ENCODE data around the gene DHRS11. TPM values are rescaled to one million over a fixed set of nuclear protein-coding genes. Genes with fewer than 3 reads are reported as not detected.

Gene DHRS11
- polyA plus RNA-seq, 1 of the 3 experiments (the other 2 are of a cell fraction): 31.6 TPM

GRCh38 chr17:36547776-36548175, 43.9 kb upstream of the DHRS11 start:
- Histone ChIP-seq H3K9me2 (no peaks in the 10 kb centered on the region), H4K20me1 (ENCODE audit: insufficient read depth) (peaks cover 69% of the 10 kb centered on the region), H3K9me3 (no peaks in the 10 kb centered on the region), H3K36me3 (replicated peaks in 1 of 2; ENCODE audit: control insufficient read depth in 1 of 2, insufficient read depth in 2 of 2, low read length in 1 of 2) (peaks cover 11 to 28% of the 10 kb centered on the region in 2 experiments), H3K27ac (ENCODE audit: low read depth in 2 of 2, low read length in 1 of 2) (0 out of 4 replicates have a peak overlapping the region, but pooled peaks of 1 of the 2 experiments have one; percentile 72), H3K27me3 (ENCODE audit: insufficient read depth) (no peaks in the 10 kb centered on the region), H3K4me2 (peak overlapping the region; percentile 97), H3K4me3 (ENCODE audit: low read depth in 2 of 2, low read length in 1 of 2) (peak overlapping the region in 1 of 2 experiments; percentile 79; a peak in 1 of 4 replicates), H2AFZ (ENCODE audit: low read depth) (no peak overlapping the region), H3K9ac (peak overlapping the region; percentile 88; the same call in 1 of the 2 replicates), H3F3A (replicated peaks; ENCODE audit: insufficient read depth) (peaks cover 29% of the 10 kb centered on the region), H3K79me2 (ENCODE audit: insufficient read depth) (peaks cover 91% of the 10 kb centered on the region), H3K4me1 (ENCODE audit: control insufficient read depth in 1 of 2, insufficient read depth in 2 of 2, low read depth in 1 of 2, low read length in 1 of 2) (peaks cover 4 to 9% of the 10 kb centered on the region in 2 experiments; a peak in 2 of 4 replicates)
- ChIA-PET POLR2A (no interaction called here), CTCF (interaction anchor here (1.2 to 3.0 kb wide), 2 partner anchors 13 to 14 kb away, joined by 4 to 16 read pairs; partner anchors contain the start of genes MYO19 and PIGW)
- DNase-seq: no peak
- TF ChIP-seq TEAD4 (IDR thresholded peaks at IDR 0.05; ENCODE audit: borderline replicate concordance, insufficient read depth) (no peak), EZH2phosphoT487 (IDR thresholded peaks at IDR 0.05; ENCODE audit: borderline replicate concordance, low read depth) (no peak), NRF1 (IDR thresholded peaks at IDR 0.05; ENCODE audit: low read depth, low read length) (no peak), MXI1 (IDR thresholded peaks at IDR 0.05; ENCODE audit: low read depth, low read length) (no peak), MAX (IDR thresholded peaks at IDR 0.05; ENCODE audit: low read depth) (no peak)

- Histone ChIP-seq H3K9ac (no peak overlapping the region), H2AFZ (ENCODE audit: low read depth) (no peak overlapping the region), H3K36me3 (replicated peaks in 1 of 2; ENCODE audit: control insufficient read depth in 1 of 2, insufficient read depth in 2 of 2, low read length in 1 of 2) (peaks cover 17 to 47% of the 10 kb centered on the region in 2 experiments), H3K4me1 (ENCODE audit: control insufficient read depth in 1 of 2, insufficient read depth in 2 of 2, low read depth in 1 of 2, low read length in 1 of 2) (peaks cover 4 to 9% of the 10 kb centered on the region in 2 experiments; a peak in 2 of 4 replicates), H3K4me2 (no peak overlapping the region), H3K27me3 (ENCODE audit: insufficient read depth) (no peaks in the 10 kb centered on the region), H4K20me1 (ENCODE audit: insufficient read depth) (peaks cover 97% of the 10 kb centered on the region), H3K9me2 (no peaks in the 10 kb centered on the region), H3K79me2 (ENCODE audit: insufficient read depth) (peaks cover 100% of the 10 kb centered on the region), H3K4me3 (ENCODE audit: low read depth in 2 of 2, low read length in 1 of 2) (no peak overlapping the region), H3K27ac (ENCODE audit: low read depth in 2 of 2, low read length in 1 of 2) (0 out of 4 replicates have a peak overlapping the region, but pooled peaks of 1 of the 2 experiments have one; percentile 7), H3F3A (replicated peaks; ENCODE audit: insufficient read depth) (peaks cover 17% of the 10 kb centered on the region), H3K9me3 (no peaks in the 10 kb centered on the region)
- WGBS (ENCODE audit: low lambda C conversion rate): 96% methylated on average over 8 of the region's 8 CpGs
- ChIA-PET POLR2A (no interaction called here), CTCF (interaction anchor here (0.6 kb wide), 1 partner anchor 147 kb away, joined by 3 read pairs; no protein-coding TSS in a partner anchor)
- DNase-seq: no peak
- no peak for TF ChIP-seq TAF1 (IDR thresholded peaks at IDR 0.05; ENCODE audit: borderline replicate concordance, low read depth, low read length)
- no peak for TF ChIP-seq RXRA (IDR thresholded peaks at IDR 0.05; ENCODE audit: borderline replicate concordance, low read depth)
Measured at GRCh38 chr17:36550491-36551417, 40.9 kb upstream of the DHRS11 start.

- ChIA-PET CTCF (no interaction called here), POLR2A (no interaction called here)
- H2AFZ ChIP-seq (ENCODE audit: low read depth): no peak overlapping the region
- no peak for DNase-seq
- H3F3A ChIP-seq (replicated peaks; ENCODE audit: insufficient read depth): peaks cover 11% of the 10 kb centered on the region
- H3K27me3 ChIP-seq (ENCODE audit: insufficient read depth): no peaks in the 10 kb centered on the region
- no peak overlapping the region for H3K27ac ChIP-seq (ENCODE audit: low read depth in 2 of 2, low read length in 1 of 2)
- peaks cover 99% of the 10 kb centered on the region for H3K79me2 ChIP-seq (ENCODE audit: insufficient read depth)
- 93% methylated on average over 3 of the region's 3 CpGs for WGBS (ENCODE audit: low lambda C conversion rate)
- no peak overlapping the region for H3K9ac ChIP-seq
- no peaks in the 10 kb centered on the region for H3K4me1 ChIP-seq (ENCODE audit: control insufficient read depth in 1 of 2, insufficient read depth in 2 of 2, low read depth in 1 of 2, low read length in 1 of 2)
- H4K20me1 ChIP-seq (ENCODE audit: insufficient read depth): peaks cover 73% of the 10 kb centered on the region
- no peaks in the 10 kb centered on the region for H3K9me3 ChIP-seq
- H3K9me2 ChIP-seq: no peaks in the 10 kb centered on the region
- no peak overlapping the region for H3K4me3 ChIP-seq (ENCODE audit: low read depth in 2 of 2, low read length in 1 of 2)
- H3K4me2 ChIP-seq: no peak overlapping the region
- H3K36me3 ChIP-seq (replicated peaks in 1 of 2; ENCODE audit: control insufficient read depth in 1 of 2, insufficient read depth in 2 of 2, low read length in 1 of 2): peaks cover 20 to 54% of the 10 kb centered on the region in 2 experiments
- TF ChIP-seq IRF3 (IDR thresholded peaks at IDR 0.05; ENCODE audit: low read depth, low read length) (no peak), GABPA (IDR thresholded peaks at IDR 0.05; ENCODE audit: low read depth) (no peak), CTCF (IDR thresholded peaks at IDR 0.05) (no peak), MXI1 (IDR thresholded peaks at IDR 0.05; ENCODE audit: low read depth, low read length) (no peak), RCOR1 (IDR thresholded peaks at IDR 0.05; ENCODE audit: low read length) (no peak), FOXJ3 (CRISPR knock-in tag; IDR thresholded peaks at IDR 0.05) (no peak), TEAD4 (IDR thresholded peaks at IDR 0.05; ENCODE audit: borderline replicate concordance, insufficient read depth) (no peak), RXRA (IDR thresholded peaks at IDR 0.05; ENCODE audit: borderline replicate concordance, low read depth) (no peak), USF1 (IDR thresholded peaks at IDR 0.05; ENCODE audit: borderline replicate concordance, low read depth) (no peak), CHD2 (IDR thresholded peaks at IDR 0.05; ENCODE audit: low read length, partially characterized antibody) (no peak)
Measured at GRCh38 chr17:36553459-36553858, 38.2 kb upstream of the DHRS11 start.
